Naive thymus-derived CD8-positive, alpha-beta T cell (primary cell): ENCODE results near the gene MRPS12. TPM values are rescaled to one million over a fixed set of nuclear protein-coding genes. Genes with fewer than 3 reads are reported as not detected.

Source experiments
- ATAC-seq, 2 donors: fragments of 150-1000 bp; cut with Tn5 transposase in 1 of 2; sonication (Bioruptor Pico), chemical (Tn5 transposase) in 1 of 2; 1 replicate in 1 of 2; 2 replicates in 1 of 2; pipeline ENCODE4 v1.10.0; 2021; ENCODE audit warnings: mild to moderate bottlenecking in 2 of 2, moderate library complexity in 2 of 2
- POLR2A ChIA-PET: fragments of 350-600 bp; sonication (Branson Sonifier 250); formaldehyde crosslinking; loops from one replicate; lab custom pipeline; 2021; ENCODE audit warnings: antibody characterized with exemption; lab: Charles Lee
- DNase-seq, 10 donors: peaks; one replicate each; pipeline versions ENCODE4 v3.0.0 to v3.0.0-alpha.2; 2020 to 2022
- H3K27ac Mint-ChIP-seq, 10 donors: one replicate each; pipeline ENCODE4 v1.8.0; 2020 to 2022; ENCODE audit warnings: mild to moderate bottlenecking in 10 of 10, mixed read lengths in 10 of 10, moderate library complexity in 4 of 10, inconsistent platforms in 1 of 10
- H3K27me3 Mint-ChIP-seq, 5 donors: one replicate each; pipeline ENCODE4 v1.8.0; 2021 to 2022; ENCODE audit warnings: mixed read lengths in 5 of 5
- H3K36me3 Mint-ChIP-seq, 3 donors: one replicate each; pipeline ENCODE4 v1.8.0; 2020 to 2022; ENCODE audit warnings: mixed read lengths in 3 of 3, mild to moderate bottlenecking in 2 of 3, inconsistent platforms in 1 of 3
- H3K4me1 Mint-ChIP-seq, 4 donors: one replicate each; pipeline ENCODE4 v1.8.0; 2021 to 2022; ENCODE audit warnings: mixed read lengths in 4 of 4
- H3K4me3 Mint-ChIP-seq, 10 donors: one replicate each; pipeline ENCODE4 v1.8.0; 2020 to 2022; ENCODE audit warnings: mild to moderate bottlenecking in 10 of 10, mixed read lengths in 10 of 10, moderate library complexity in 6 of 10, inconsistent platforms in 1 of 10
- H3K9me3 Mint-ChIP-seq, 9 donors: one replicate each; pipeline ENCODE4 v1.8.0; 2020 to 2022; ENCODE audit warnings: mixed read lengths in 9 of 9, mild to moderate bottlenecking in 3 of 9, inconsistent platforms in 1 of 9, moderate library complexity in 1 of 9
- polyA plus RNA-seq, 3 donors: library from polyadenylated mRNA; unstranded; fragments of 300-500 nt; fragmentation: Illumina TruSeq; gene quantifications; one replicate each; pipeline ENCODE4 v1.2.3, GENCODE V29; 2021
- total RNA-seq, 8 experiments: library from RNA in 2 of 8; stranded (reverse) in 2 of 8; gene quantifications; one replicate each; pipeline ENCODE4 v1.2.3 and lab custom pipeline; 2021 to 2026

MRPS12 gene
- total and polyA plus RNA-seq, 5 experiments from 2014 or later: 25.6 to 87.7 (median 71.7) TPM

- no peaks in the 10 kb centered on the region for H3K9me3 Mint-ChIP-seq
- H3K27me3 Mint-ChIP-seq: no peaks in the 10 kb centered on the region
- H3K4me1 Mint-ChIP-seq: peaks cover 22 to 61% (median 55%) of the 10 kb centered on the region in 4 donors
- peaks cover 0 to 14% (median 4%) of the 10 kb centered on the region in 3 donors for H3K36me3 Mint-ChIP-seq
- peak within 1 kb of the TSS; percentile 93 to 100 (median 99) for H3K27ac Mint-ChIP-seq
- peak; percentile 89 for ATAC-seq
- POLR2A ChIA-PET: interaction anchor here (0.7 to 2.0 kb wide), 11 partner anchors 9 to 281 kb away, joined by 3 to 12 read pairs (median 6); partner anchors contain the start of genes ACTN4, EIF3K, HNRNPL and MRPS12
- DNase-seq: peak; percentile 91 to 100 (median 99)
- H3K4me3 Mint-ChIP-seq: peak within 1 kb of the TSS; percentile 86 to 100 (median 97)
Measured at GRCh38 chr19:38899447-38900201, 31.1 kb upstream of the MRPS12 start, which contains the start of the genes NFKBIB and SIRT2. Gene NFKBIB, plus strand, starts transcription at chr19:38899969. Its CDS starts 64 bp downstream, at chr19:38900033. Gene SIRT2, minus strand, starts transcription at chr19:38899618. Its CDS starts 97 bp downstream, at chr19:38899521.

GRCh38 chr19:38900202-38900629, 30.5 kb upstream of the MRPS12 start:
- H3K4me1 Mint-ChIP-seq: peaks cover 20 to 60% (median 51%) of the 10 kb centered on the region in 4 donors

GRCh38 chr19:38900743-38901190, 30.0 kb upstream of the MRPS12 start:
- ATAC-seq: no peak
- DNase-seq: no peak
- Mint-ChIP-seq H3K27ac (peak overlapping the region in 9 of 10 donors; percentile 73 to 99 (median 85)), H3K4me1 (peaks cover 20 to 60% (median 47%) of the 10 kb centered on the region in 4 donors), H3K36me3 (peaks cover 0 to 19% (median 6%) of the 10 kb centered on the region in 3 donors), H3K4me3 (peak overlapping the region; percentile 86 to 100 (median 96)), H3K27me3 (no peaks in the 10 kb centered on the region), H3K9me3 (no peaks in the 10 kb centered on the region)
- POLR2A ChIA-PET: interaction anchor here (0.6 to 2.0 kb wide), 8 partner anchors 8 to 282 kb away, joined by 3 to 12 read pairs (median 6); partner anchors contain the start of genes EIF3K, HNRNPL, MRPS12 and RINL

More at GRCh38 chr19:38900202-38900629, 30.5 kb upstream of the MRPS12 start:
- no peaks in the 10 kb centered on the region for H3K27me3 Mint-ChIP-seq
- peaks cover 0 to 15% (median 6%) of the 10 kb centered on the region in 3 donors for H3K36me3 Mint-ChIP-seq
- H3K27ac Mint-ChIP-seq: peak overlapping the region; percentile 90 to 99 (median 96)
- POLR2A ChIA-PET: interaction anchor here (0.6 to 2.0 kb wide), 12 partner anchors 9 to 282 kb away, joined by 3 to 12 read pairs (median 6); partner anchors contain the start of genes ACTN4, EIF3K, HNRNPL and MRPS12
- ATAC-seq (no peak), DNase-seq (peak in 1 of 10 donors; percentile 1)
- H3K4me3 Mint-ChIP-seq: peak overlapping the region; percentile 86 to 100 (median 96)
- no peaks in the 10 kb centered on the region for H3K9me3 Mint-ChIP-seq

DNA sequence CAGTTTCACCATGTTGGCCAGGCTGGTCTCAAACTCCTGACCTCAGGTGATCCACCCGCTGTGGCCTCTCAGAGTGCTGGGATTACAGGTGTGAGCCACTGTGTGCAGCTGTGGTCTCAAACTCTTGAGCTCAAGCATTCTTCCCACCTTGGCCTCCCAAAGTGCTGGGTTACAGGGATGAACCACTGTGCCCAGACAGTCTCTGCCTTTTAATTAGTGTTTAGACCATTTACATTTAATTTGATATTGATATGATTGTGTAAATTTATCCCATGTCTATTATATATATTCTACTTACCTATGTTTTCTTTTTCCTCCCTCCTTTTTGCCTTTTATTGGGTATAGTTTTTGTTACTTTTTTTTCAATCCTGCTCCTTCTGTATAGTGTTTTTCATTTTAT, 29.1 kb upstream of the MRPS12 start:
- Mint-ChIP-seq H3K4me1 (peaks cover 20 to 59% (median 46%) of the 10 kb centered on the region in 4 donors), H3K9me3 (no peaks in the 10 kb centered on the region), H3K27ac (peak overlapping the region in 5 of 10 donors; percentile 4 to 82 (median 16)), H3K4me3 (peak overlapping the region in 8 of 10 donors; percentile 2 to 96 (median 47)), H3K27me3 (no peaks in the 10 kb centered on the region), H3K36me3 (peaks cover 1 to 26% (median 6%) of the 10 kb centered on the region in 3 donors)
- DNase-seq (peak in 1 of 10 donors; percentile 6), ATAC-seq (no peak)
- POLR2A ChIA-PET: interaction anchor here (0.8 kb wide), 1 partner anchor 32 kb away, joined by 3 read pairs; no protein-coding TSS in a partner anchor

DNA sequence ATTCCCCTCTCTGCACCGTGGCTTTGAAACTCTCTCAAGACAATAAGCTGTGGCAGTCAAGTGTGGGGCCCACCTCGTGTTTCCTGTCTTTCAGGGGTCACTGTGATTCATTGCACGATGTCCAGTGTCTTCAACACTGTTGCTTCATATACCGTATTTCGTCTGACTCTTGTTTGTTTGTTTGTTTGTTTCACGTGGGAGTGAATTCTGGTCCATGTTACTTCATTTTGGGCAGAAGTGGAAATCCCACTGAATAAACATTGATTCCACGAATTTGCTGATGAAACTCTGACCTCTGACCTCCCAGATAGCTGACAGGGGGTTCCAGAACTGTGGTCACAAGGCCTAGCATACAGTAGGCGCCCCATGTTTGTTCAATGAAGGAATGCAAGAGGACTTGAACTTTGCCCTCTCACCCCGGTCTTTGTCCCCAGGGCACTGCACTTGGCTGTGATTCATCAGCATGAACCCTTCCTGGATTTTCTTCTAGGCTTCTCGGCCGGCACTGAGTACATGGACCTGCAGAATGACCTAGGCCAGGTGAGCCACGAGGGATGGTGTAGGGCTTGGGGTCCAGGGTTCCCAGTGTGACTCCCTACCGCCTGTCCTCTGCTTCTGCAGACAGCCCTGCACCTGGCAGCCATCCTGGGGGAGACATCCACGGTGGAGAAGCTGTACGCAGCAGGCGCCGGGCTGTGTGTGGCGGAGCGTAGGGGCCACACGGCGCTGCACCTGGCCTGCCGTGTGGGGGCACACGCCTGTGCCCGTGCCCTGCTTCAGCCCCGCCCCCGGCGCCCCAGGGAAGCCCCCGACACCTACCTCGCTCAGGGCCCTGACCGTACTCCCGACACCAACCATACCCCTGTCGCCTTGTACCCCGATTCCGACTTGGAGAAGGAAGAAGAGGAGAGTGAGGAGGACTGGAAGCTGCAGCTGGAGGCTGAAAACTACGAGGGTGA, 25.9 kb upstream of the MRPS12 start:
- H3K4me1 Mint-ChIP-seq: peaks cover 16 to 45% (median 41%) of the 10 kb centered on the region in 4 donors
- peaks cover 6 to 44% (median 10%) of the 10 kb centered on the region in 3 donors for H3K36me3 Mint-ChIP-seq
- POLR2A ChIA-PET: no interaction called here
- peak overlapping the region in 5 of 10 donors; percentile 8 to 89 (median 27) for H3K27ac Mint-ChIP-seq
- H3K9me3 Mint-ChIP-seq: no peaks in the 10 kb centered on the region
- no peaks in the 10 kb centered on the region for H3K27me3 Mint-ChIP-seq
- peak overlapping the region in 1 of 10 donors; percentile 63 for H3K4me3 Mint-ChIP-seq
- DNase-seq (peak in 1 of 10 donors; percentile 62), ATAC-seq (no peak)

GRCh38 chr19:38905620-38906019, 25.1 kb upstream of the MRPS12 start:
- Mint-ChIP-seq H3K9me3 (no peaks in the 10 kb centered on the region), H3K36me3 (peaks cover 6 to 46% (median 10%) of the 10 kb centered on the region in 3 donors), H3K4me1 (peaks cover 14 to 49% (median 36%) of the 10 kb centered on the region in 4 donors), H3K27me3 (no peaks in the 10 kb centered on the region), H3K27ac (peak overlapping the region in 2 of 10 donors; percentile 37 to 57), H3K4me3 (no peak overlapping the region)
- ATAC-seq: no peak
- POLR2A ChIA-PET: no interaction called here
- DNase-seq: peak in 1 of 10 donors; percentile 45

DNA sequence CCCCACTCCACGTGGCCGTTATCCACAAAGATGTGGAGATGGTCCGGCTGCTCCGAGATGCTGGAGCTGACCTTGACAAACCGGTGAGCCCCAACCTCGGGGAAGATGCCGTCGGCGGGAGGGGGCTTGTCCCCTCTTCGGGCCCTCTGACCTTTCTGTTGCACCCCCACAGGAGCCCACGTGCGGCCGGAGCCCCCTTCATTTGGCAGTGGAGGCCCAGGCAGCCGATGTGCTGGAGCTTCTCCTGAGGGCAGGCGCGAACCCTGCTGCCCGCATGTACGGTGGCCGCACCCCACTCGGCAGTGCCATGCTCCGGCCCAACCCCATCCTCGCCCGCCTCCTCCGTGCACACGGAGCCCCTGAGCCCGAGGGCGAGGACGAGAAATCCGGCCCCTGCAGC, 23.5 kb upstream of the MRPS12 start:
- no peak for ATAC-seq
- peak overlapping the region in 1 of 10 donors; percentile 10 for H3K4me3 Mint-ChIP-seq
- no peaks in the 10 kb centered on the region for H3K27me3 Mint-ChIP-seq
- no peak overlapping the region for H3K27ac Mint-ChIP-seq
- peaks cover 6 to 47% (median 10%) of the 10 kb centered on the region in 3 donors for H3K36me3 Mint-ChIP-seq
- H3K4me1 Mint-ChIP-seq: peaks cover 14 to 41% (median 26%) of the 10 kb centered on the region in 4 donors
- DNase-seq: peak in 1 of 10 donors; percentile 58
- H3K9me3 Mint-ChIP-seq: no peaks in the 10 kb centered on the region
- POLR2A ChIA-PET: no interaction called here

- ATAC-seq: no peak
- Mint-ChIP-seq H3K36me3 (peaks cover 6 to 47% (median 10%) of the 10 kb centered on the region in 3 donors), H3K27me3 (no peaks in the 10 kb centered on the region), H3K4me1 (peaks cover 14 to 45% (median 26%) of the 10 kb centered on the region in 4 donors), H3K27ac (peak overlapping the region in 5 of 10 donors; percentile 55 to 79 (median 78)), H3K4me3 (peak overlapping the region in 2 of 10 donors; percentile 10 to 37), H3K9me3 (no peaks in the 10 kb centered on the region)
- DNase-seq: peak in 1 of 10 donors; percentile 47
- POLR2A ChIA-PET: no interaction called here
Measured at GRCh38 chr19:38907670-38908069, 23.1 kb upstream of the MRPS12 start.

DNA sequence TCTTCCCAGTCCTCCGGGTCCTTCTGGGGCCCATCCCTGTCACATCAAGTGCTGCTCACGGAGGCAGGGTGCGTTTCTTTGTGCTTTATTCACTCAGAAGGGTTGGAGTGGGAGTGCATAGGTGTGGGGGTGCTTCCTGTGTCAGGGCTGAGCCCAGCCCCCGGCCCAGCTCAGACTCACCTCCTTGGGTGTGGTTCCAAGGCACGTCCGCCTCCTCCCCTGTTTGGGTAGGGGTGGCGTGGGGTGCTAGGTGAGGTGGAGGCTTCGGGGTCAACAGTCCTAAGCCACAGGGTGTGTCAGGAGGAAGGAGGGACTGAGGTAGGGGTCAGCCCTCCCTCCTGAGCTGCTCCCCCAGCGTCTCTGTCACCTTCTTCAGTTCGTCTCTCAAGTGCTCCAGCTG, 21.8 kb upstream of the MRPS12 start:
- H3K4me1 Mint-ChIP-seq: peaks cover 14 to 42% (median 24%) of the 10 kb centered on the region in 4 donors
- H3K27me3 Mint-ChIP-seq: no peaks in the 10 kb centered on the region
- DNase-seq (peak in 3 of 10 donors; percentile 24 to 64 (median 26)), ATAC-seq (peak; percentile 69 to 78)
- peak overlapping the region in 9 of 10 donors; percentile 32 to 91 (median 86) for H3K27ac Mint-ChIP-seq
- POLR2A ChIA-PET: interaction anchor here (1.7 kb wide), 1 partner anchor 9 kb away, joined by 6 read pairs; the partner anchor contains the start of genes NFKBIB and SIRT2
- H3K36me3 Mint-ChIP-seq: peaks cover 6 to 44% (median 10%) of the 10 kb centered on the region in 3 donors
- peak overlapping the region in 8 of 10 donors; percentile 34 to 72 (median 61) for H3K4me3 Mint-ChIP-seq
- H3K9me3 Mint-ChIP-seq: no peaks in the 10 kb centered on the region

DNA sequence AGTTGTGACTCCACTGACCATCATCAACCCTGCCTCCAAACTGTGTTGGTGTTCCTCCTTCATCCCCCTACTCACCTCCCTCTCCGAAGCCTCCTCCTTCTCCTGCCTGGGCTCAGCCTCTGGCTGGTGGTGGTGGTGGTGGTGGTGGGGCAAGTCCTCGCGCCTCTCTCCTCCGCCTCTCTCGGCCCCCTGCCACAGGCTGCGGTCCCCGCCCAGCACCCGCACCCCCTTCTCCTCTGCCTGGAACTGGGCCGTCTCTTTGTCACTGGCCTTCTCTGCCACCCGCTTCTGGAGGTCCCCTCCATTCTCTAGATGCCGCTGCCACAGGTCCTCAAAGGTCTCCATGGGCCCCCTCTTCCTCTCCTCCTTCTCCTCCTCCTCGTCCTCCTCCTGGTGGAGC, 20.3 kb upstream of the MRPS12 start:
- H3K4me1 Mint-ChIP-seq: peaks cover 10 to 35% (median 17%) of the 10 kb centered on the region in 4 donors

DNA sequence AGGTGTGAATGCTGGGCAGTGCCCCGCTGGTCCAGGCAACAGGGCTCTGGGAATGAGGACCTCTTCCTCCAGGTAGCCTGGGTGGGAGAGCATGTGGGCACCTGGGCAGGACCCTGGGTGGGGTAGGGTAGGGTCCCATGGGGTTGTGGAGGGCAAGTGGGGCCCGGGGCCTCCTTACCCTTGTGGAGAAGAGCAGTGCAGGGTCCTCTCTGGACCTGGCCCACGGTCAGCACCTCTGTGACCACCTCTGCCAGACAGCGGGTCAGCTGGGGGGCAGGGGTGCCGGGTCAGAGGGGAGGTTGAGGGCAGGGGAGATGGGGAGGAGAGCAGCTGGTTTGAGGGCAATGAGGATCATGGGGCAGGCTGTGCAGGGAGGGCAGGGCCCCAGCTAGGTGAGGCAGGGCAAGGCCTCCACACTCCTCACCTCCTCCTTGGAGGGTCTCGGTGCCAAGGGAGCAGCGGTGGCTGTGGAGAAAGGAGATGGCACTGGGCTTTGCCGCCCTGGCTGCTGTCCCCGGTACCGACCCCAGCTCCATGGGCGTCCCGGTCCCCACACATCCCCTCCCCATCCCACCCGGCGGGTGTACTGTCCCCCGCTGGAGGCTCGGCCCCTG, 19.2 kb upstream of the MRPS12 start:
- peak in 1 of 10 donors; percentile 54 for DNase-seq
- no peak overlapping the region for H3K27ac Mint-ChIP-seq
- H3K27me3 Mint-ChIP-seq: no peaks in the 10 kb centered on the region
- no peaks in the 10 kb centered on the region for H3K9me3 Mint-ChIP-seq
- H3K36me3 Mint-ChIP-seq: peaks cover 0 to 29% (median 10%) of the 10 kb centered on the region in 3 donors
- peaks cover 10 to 35% (median 17%) of the 10 kb centered on the region in 4 donors for H3K4me1 Mint-ChIP-seq
- no peak overlapping the region for H3K4me3 Mint-ChIP-seq
- POLR2A ChIA-PET: interaction anchor here (1.1 kb wide), 1 partner anchor 42 kb away, joined by 3 read pairs; no protein-coding TSS in a partner anchor
- ATAC-seq: no peak

More for the DNA sequence above, 20.3 kb upstream of the MRPS12 start:
- ATAC-seq: no peak
- Mint-ChIP-seq H3K4me3 (peak overlapping the region in 1 of 10 donors; percentile 52), H3K27ac (peak overlapping the region in 4 of 10 donors; percentile 18 to 72 (median 36)), H3K27me3 (no peaks in the 10 kb centered on the region), H3K36me3 (peaks cover 0 to 35% (median 10%) of the 10 kb centered on the region in 3 donors), H3K9me3 (no peaks in the 10 kb centered on the region)
- peak in 1 of 10 donors; percentile 58 for DNase-seq
- POLR2A ChIA-PET: interaction anchor here (0.7 kb wide), 1 partner anchor 61 kb away, joined by 5 read pairs; no protein-coding TSS in a partner anchor
